ENCODE results near the gene MAGIX. TPM values are rescaled to one million over a fixed set of nuclear protein-coding genes. Genes with fewer than 3 reads are reported as not detected.

The MAGIX gene
- polyA plus RNA-seq, 1 experiment = 0.40 TPM

GRCh38 chrX:49199906-49200771 is 37.6 kb downstream of the MAGIX start, which contains the start of gene SYP:
SYP (minus strand) TSS chrX:49200193; CDS start chrX:49200186, 7 bp downstream.
- peak; percentile 46 for DNase-seq (ENCODE audit: low read depth, low spot score)
- Histone ChIP-seq H3K27me3 (ENCODE audit: control insufficient read depth, insufficient read depth, low read length) (no peaks in the 10 kb centered on the region), H3K9me3 (ENCODE audit: control insufficient read depth, insufficient read depth, low read length) (no peaks in the 10 kb centered on the region), H3K27ac (ENCODE audit: low read depth, low read length) (no peak within 1 kb of the TSS), H3K4me3 (ENCODE audit: low read depth, low read length) (peak within 1 kb of the TSS; percentile 39)
- TF ChIP-seq CTCF (IDR thresholded peaks at IDR 0.05; ENCODE audit: low read depth, low read length) = no peak
- POLR2A ChIA-PET = interaction anchor here (1.0 kb wide), 1 partner anchor 9 kb away, joined by 6 read pairs; no protein-coding TSS in a partner anchor
- CTCF ChIA-PET = interaction anchor here (0.7 kb wide), 1 partner anchor 9 kb away, joined by 3 read pairs; no protein-coding TSS in a partner anchor

- H3K27me3 ChIP-seq (ENCODE audit: control insufficient read depth, insufficient read depth, low read length) = no peaks in the 10 kb centered on the region
- POLR2A ChIA-PET = no interaction called here
- no peak for TF ChIP-seq CTCF (IDR thresholded peaks at IDR 0.05; ENCODE audit: low read depth, low read length)
- CTCF ChIA-PET = interaction anchor here (1.2 kb wide), 1 partner anchor 9 kb away, joined by 3 read pairs; no protein-coding TSS in a partner anchor
- DNase-seq (ENCODE audit: low read depth, low spot score) = no peak
- H3K9me3 ChIP-seq (ENCODE audit: control insufficient read depth, insufficient read depth, low read length) = no peaks in the 10 kb centered on the region
- H3K27ac ChIP-seq (ENCODE audit: low read depth, low read length) = no peak overlapping the region
- no peak overlapping the region for H3K4me3 ChIP-seq (ENCODE audit: low read depth, low read length)
Measured at GRCh38 chrX:49202022-49202421, 39.5 kb downstream of the MAGIX start.

- CTCF ChIA-PET = no interaction called here
- H3K9me3 ChIP-seq (ENCODE audit: control insufficient read depth, insufficient read depth, low read length) = no peaks in the 10 kb centered on the region
- POLR2A ChIA-PET = no interaction called here
- no peak overlapping the region for H3K4me3 ChIP-seq (ENCODE audit: low read depth, low read length)
- DNase-seq (ENCODE audit: low read depth, low spot score) = no peak
- TF ChIP-seq CTCF (IDR thresholded peaks at IDR 0.05; ENCODE audit: low read depth, low read length) = no peak
- H3K27ac ChIP-seq (ENCODE audit: low read depth, low read length) = no peak overlapping the region
- H3K27me3 ChIP-seq (ENCODE audit: control insufficient read depth, insufficient read depth, low read length) = peaks cover 2% of the 10 kb centered on the region
Measured at GRCh38 chrX:49203536-49203935, 41.0 kb downstream of the MAGIX start.

- CTCF ChIA-PET = no interaction called here
- POLR2A ChIA-PET = no interaction called here
- no peaks in the 10 kb centered on the region for H3K9me3 ChIP-seq (ENCODE audit: control insufficient read depth, insufficient read depth, low read length)
Measured at GRCh38 chrX:49204017-49204416, 41.5 kb downstream of the MAGIX start.

More at GRCh38 chrX:49204017-49204416, 41.5 kb downstream of the MAGIX start:
- Histone ChIP-seq H3K4me3 (ENCODE audit: low read depth, low read length) (no peak overlapping the region), H3K27me3 (ENCODE audit: control insufficient read depth, insufficient read depth, low read length) (peaks cover 3% of the 10 kb centered on the region), H3K27ac (ENCODE audit: low read depth, low read length) (no peak overlapping the region)
- no peak for DNase-seq (ENCODE audit: low read depth, low spot score)
- TF ChIP-seq CTCF (IDR thresholded peaks at IDR 0.05; ENCODE audit: low read depth, low read length) = no peak
